Caco-2 (cell line): ENCODE measurements around the gene LRRC56. TPM values are rescaled to one million over a fixed set of nuclear protein-coding genes. Genes with fewer than 3 reads are reported as not detected.

Experiments
- BruUV-seq: library from RNA; stranded (reverse); fragments of 400-500 nt; replicated peaks from 2 replicates; lab custom pipeline; 2021; lab: Mats Ljungman, UMichigan
- CTCF ChIA-PET: fragments of 300-600 bp; sonication (Branson Sonifier 250); formaldehyde crosslinking; loops from one replicate; lab custom pipeline; 2022; ENCODE audit warnings: antibody characterized with exemption; lab: Charles Lee
- POLR2A ChIA-PET: fragments of 300-600 bp; sonication (Branson Sonifier 250); formaldehyde crosslinking; loops from one replicate; lab custom pipeline; 2022; ENCODE audit warnings: antibody characterized with exemption; lab: Charles Lee
- DNase-seq, 2 experiments: peaks; one replicate each; pipeline versions ENCODE4 v3.0.0 to v3.0.0-alpha.2; 2020 to 2022
- H3K27me3 ChIP-seq: replicated peaks from 2 replicates; pipeline ENCODE4 v1.6.0; 2011; ENCODE audit warnings: low read length; ENCODE audit not compliant: control insufficient read depth, insufficient read depth
- H3K36me3 ChIP-seq: 2 replicates; pipeline ENCODE4 v1.5.1; 2011; ENCODE audit warnings: low read length; ENCODE audit not compliant: control insufficient read depth, insufficient read depth
- H3K4me1 ChIP-seq: fragments of 250-450 bp; sonication (Bioruptor Pico); 2 replicates; pipeline ENCODE4 v1.5.1; 2020; ENCODE audit warnings: mild to moderate bottlenecking
- H3K4me3 ChIP-seq: 2 replicates; pipeline ENCODE4 v1.5.1; 2011; ENCODE audit warnings: low read depth, mild to moderate bottlenecking, control low read depth, low read length
- H3K9me3 ChIP-seq: fragments of 250-450 bp; sonication (Bioruptor Pico); 2 replicates; pipeline ENCODE4 v1.5.1; 2020; ENCODE audit warnings: mild to moderate bottlenecking, moderate library complexity
- H3K27ac Mint-ChIP-seq: one replicate; pipeline ENCODE4 v1.8.0; 2022; ENCODE audit warnings: mixed read lengths; ENCODE audit not compliant: unreplicated experiment
- H3K27me3 Mint-ChIP-seq: one replicate; pipeline ENCODE4 v1.8.0; 2022; ENCODE audit warnings: mixed read lengths; ENCODE audit not compliant: insufficient read depth, unreplicated experiment
- H3K36me3 Mint-ChIP-seq: one replicate; pipeline ENCODE4 v1.8.0; 2022; ENCODE audit warnings: mild to moderate bottlenecking, mixed read lengths; ENCODE audit not compliant: insufficient read depth, unreplicated experiment
- H3K4me1 Mint-ChIP-seq: one replicate; pipeline ENCODE4 v1.8.0; 2022; ENCODE audit warnings: low read depth, mixed read lengths; ENCODE audit not compliant: unreplicated experiment
- H3K4me3 Mint-ChIP-seq: one replicate; pipeline ENCODE4 v1.8.0; 2022; ENCODE audit warnings: mild to moderate bottlenecking, moderate library complexity, mixed read lengths; ENCODE audit not compliant: unreplicated experiment
- H3K9me3 Mint-ChIP-seq: one replicate; pipeline ENCODE4 v1.8.0; 2022; ENCODE audit warnings: mixed read lengths; ENCODE audit not compliant: unreplicated experiment
- CTCF ChIP-seq, 2 experiments: fragments of 200-600 bp in 1 of 2; IDR thresholded peaks; 1 replicate in 1 of 2; 2 replicates in 1 of 2; pipeline versions ENCODE4 v1.5.1 to v1.8.0; 2011 to 2022; ENCODE audit warnings: antibody characterized with exemption in 1 of 2, control low read depth in 1 of 2, inconsistent platforms in 1 of 2, low read depth in 1 of 2, low read length in 1 of 2, mild to moderate bottlenecking in 1 of 2, moderate library complexity in 1 of 2; ENCODE audit not compliant: insufficient read depth in 1 of 2, severe bottlenecking in 1 of 2, unreplicated experiment in 1 of 2
- intact Hi-C: fragments of 100-400 bp; cut with micrococcal nuclease; formaldehyde crosslinking; loops from one replicate; pipeline ENCODE4 v1.10.0; 2022; ENCODE audit not compliant: unreplicated experiment
- total RNA-seq: library from RNA; stranded (reverse); gene quantifications from 2 replicates; pipeline ENCODE4 v1.2.3, GENCODE V29; 2022

Gene LRRC56
- total RNA-seq, 1 experiment from 2014 or later: 4.4 TPM

GRCh38 chr11:534396-535209, 2.7 kb upstream of the LRRC56 start:
- intact Hi-C loops: no loop called here
- no peak overlapping the region for H3K27ac Mint-ChIP-seq
- BruUV-seq: no TSS peak
- no peaks in the 10 kb centered on the region for H3K27me3 Mint-ChIP-seq
- no peaks in the 10 kb centered on the region for H3K9me3 Mint-ChIP-seq
- CTCF ChIA-PET: interaction anchor here (0.6 kb wide), 1 partner anchor 42 kb away, joined by 3 read pairs; the partner anchor contains the start of gene PHRF1
- H3K36me3 ChIP-seq: peaks cover 3% of the 10 kb centered on the region
- no peaks in the 10 kb centered on the region for H3K4me1 Mint-ChIP-seq
- no peaks in the 10 kb centered on the region for H3K9me3 ChIP-seq
- H3K4me1 ChIP-seq: peaks cover 9% of the 10 kb centered on the region; the same call in 1 of the 2 replicates
- peaks cover 48% of the 10 kb centered on the region for H3K36me3 Mint-ChIP-seq
- peak overlapping the region; percentile 66 for H3K4me3 ChIP-seq
- POLR2A ChIA-PET: no interaction called here
- no peak for TF ChIP-seq CTCF (IDR thresholded peaks at IDR 0.05; ENCODE audit: insufficient read depth in 1 of 2, low read depth in 1 of 2, low read length in 1 of 2, severe bottlenecking in 1 of 2, unreplicated experiment in 1 of 2)
- no peaks in the 10 kb centered on the region for H3K27me3 ChIP-seq
- H3K4me3 Mint-ChIP-seq: peak overlapping the region; percentile 77
- peak; percentile 38 to 40 for DNase-seq

GRCh38 chr11:535210-535518, 2.2 kb upstream of the LRRC56 start:
- H3K27me3 Mint-ChIP-seq: no peaks in the 10 kb centered on the region
- intact Hi-C loops: no loop called here
- Histone ChIP-seq H3K4me3 (peak overlapping the region; percentile 66), H3K4me1 (peaks cover 9% of the 10 kb centered on the region; the same call in 1 of the 2 replicates), H3K27me3 (no peaks in the 10 kb centered on the region), H3K36me3 (peaks cover 3% of the 10 kb centered on the region), H3K9me3 (no peaks in the 10 kb centered on the region)
- no peak overlapping the region for H3K27ac Mint-ChIP-seq
- CTCF ChIA-PET: no interaction called here
- peak overlapping the region; percentile 88 for H3K4me3 Mint-ChIP-seq
- BruUV-seq: no TSS peak
- no peaks in the 10 kb centered on the region for H3K4me1 Mint-ChIP-seq
- no peak for DNase-seq
- POLR2A ChIA-PET: no interaction called here
- no peaks in the 10 kb centered on the region for H3K9me3 Mint-ChIP-seq
- peaks cover 48% of the 10 kb centered on the region for H3K36me3 Mint-ChIP-seq
- no peak for TF ChIP-seq CTCF (IDR thresholded peaks at IDR 0.05; ENCODE audit: insufficient read depth in 1 of 2, low read depth in 1 of 2, low read length in 1 of 2, severe bottlenecking in 1 of 2, unreplicated experiment in 1 of 2)

- BruUV-seq: TSS peak; percentile 33
- Mint-ChIP-seq H3K4me3 (peak within 1 kb of the TSS; percentile 88), H3K27ac (peak within 1 kb of the TSS; percentile 88), H3K4me1 (no peaks in the 10 kb centered on the region), H3K9me3 (no peaks in the 10 kb centered on the region), H3K27me3 (no peaks in the 10 kb centered on the region), H3K36me3 (peaks cover 48% of the 10 kb centered on the region)
- H3K36me3 ChIP-seq: peaks cover 3% of the 10 kb centered on the region
- H3K9me3 ChIP-seq: no peaks in the 10 kb centered on the region
- POLR2A ChIA-PET: interaction anchor here (0.6 to 1.0 kb wide), 3 partner anchors 30 to 1016 kb away, joined by 3 read pairs; partner anchors contain the start of gene TMEM80
- intact Hi-C loops: loop anchor here (2.0 kb wide), 1 partner anchor 29 kb away; the partner anchor contains the start of gene RNH1
- peaks cover 9% of the 10 kb centered on the region; the same call in 1 of the 2 replicates for H3K4me1 ChIP-seq
- H3K4me3 ChIP-seq: peak within 1 kb of the TSS; percentile 66
- CTCF ChIA-PET: interaction anchor here (0.6 kb wide), 1 partner anchor 85 kb away, joined by 5 read pairs; no protein-coding TSS in a partner anchor
- no peaks in the 10 kb centered on the region for H3K27me3 ChIP-seq
- no peak for TF ChIP-seq CTCF (IDR thresholded peaks at IDR 0.05; ENCODE audit: insufficient read depth in 1 of 2, low read depth in 1 of 2, low read length in 1 of 2, severe bottlenecking in 1 of 2, unreplicated experiment in 1 of 2)
- peak; percentile 93 to 98 for DNase-seq
Measured at GRCh38 chr11:535519-536454, 1.5 kb upstream of the LRRC56 start, which contains the start of gene HRAS. Gene HRAS, minus strand, starts transcription at chr11:535576.
